BE2C (cell line): ENCODE data around the gene CPT2.

Experiments used
- DNase-seq: peaks from one replicate; pipeline ENCODE4 v3.0.0-alpha.2; 2020
- H3K27me3 ChIP-seq: fragments of 250-450 bp; sonication (Bioruptor Pico); 2 replicates; pipeline ENCODE4 v1.5.1; 2020; ENCODE audit warnings: mild to moderate bottlenecking
- H3K36me3 ChIP-seq: fragments of 250-450 bp; sonication (Bioruptor Pico); 2 replicates; pipeline ENCODE4 v1.5.1; 2020; ENCODE audit warnings: mild to moderate bottlenecking
- H3K4me1 ChIP-seq: fragments of 250-450 bp; sonication (Bioruptor Pico); 2 replicates; pipeline ENCODE4 v1.5.1; 2020
- H3K4me3 ChIP-seq: 2 replicates; pipeline ENCODE4 v1.5.1; 2011; ENCODE audit warnings: low read depth, low read length
- H3K9me3 ChIP-seq: fragments of 250-450 bp; sonication (Bioruptor Pico); 2 replicates; pipeline ENCODE4 v1.5.1; 2020
- TF ChIP-seq, protein P1 (sequence below): IDR thresholded peaks from 2 replicates; pipeline ENCODE4 v1.5.1; 2012; ENCODE audit warnings: mild to moderate bottlenecking, low read depth, low read length

The CPT2 gene

DNA sequence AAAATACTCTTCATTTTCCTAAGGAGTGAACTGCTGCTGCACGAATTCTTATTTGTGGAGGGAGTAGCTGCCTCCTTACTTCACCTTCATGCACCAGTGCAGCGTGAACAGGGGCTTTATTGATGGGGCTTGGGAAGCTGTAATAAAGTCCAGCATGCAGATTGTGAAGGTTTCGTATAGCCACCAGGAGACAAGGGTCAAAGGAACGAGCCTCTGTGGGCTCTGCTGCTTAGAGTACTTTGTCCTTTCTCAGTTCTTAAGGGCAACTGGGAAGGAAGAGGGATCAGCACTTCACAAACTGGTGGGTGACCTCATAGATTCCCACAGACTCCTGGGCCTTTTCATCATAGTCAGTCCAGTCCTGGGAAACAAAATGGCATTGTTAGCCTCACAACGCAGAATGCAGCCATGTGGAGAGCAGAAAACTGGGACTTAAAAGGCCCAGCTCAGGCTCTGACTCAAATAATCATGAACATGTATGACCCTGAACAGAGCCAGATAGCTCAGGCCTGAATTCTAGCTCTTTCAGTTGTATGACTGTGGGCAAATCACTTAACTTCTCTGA lies 17.8 kb downstream of the CPT2 start:
- Histone ChIP-seq H3K4me3 (no peak overlapping the region), H3K27me3 (no peaks in the 10 kb centered on the region), H3K36me3 (peaks cover 3% of the 10 kb centered on the region; the same call in 1 of the 2 replicates)

DNA sequence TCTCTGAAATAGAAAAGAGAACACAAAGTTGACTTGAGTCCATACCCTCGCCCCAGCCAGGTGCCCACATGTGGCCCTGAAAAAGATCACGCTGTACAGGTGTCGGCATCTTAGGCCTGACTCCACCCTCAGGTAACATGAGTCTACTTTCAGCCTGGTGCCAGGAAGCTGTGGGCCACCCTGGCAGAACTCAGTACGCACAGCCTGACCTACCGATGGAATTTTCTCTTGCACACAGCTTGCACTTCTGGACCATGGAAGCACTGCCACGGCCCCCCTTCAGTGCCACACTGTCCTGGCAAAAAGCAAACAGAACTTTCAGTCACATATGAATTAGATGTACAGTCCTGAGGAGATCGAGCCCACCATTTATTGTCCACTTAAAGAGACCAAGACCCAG lies 21.6 kb downstream of the CPT2 start:
- Histone ChIP-seq H3K4me1 (no peaks in the 10 kb centered on the region), H3K9me3 (no peaks in the 10 kb centered on the region), H3K4me3 (no peak overlapping the region), H3K36me3 (peaks cover 3% of the 10 kb centered on the region; the same call in 1 of the 2 replicates), H3K27me3 (no peaks in the 10 kb centered on the region)
- no peak for DNase-seq
- TF ChIP-seq, protein P1, sequence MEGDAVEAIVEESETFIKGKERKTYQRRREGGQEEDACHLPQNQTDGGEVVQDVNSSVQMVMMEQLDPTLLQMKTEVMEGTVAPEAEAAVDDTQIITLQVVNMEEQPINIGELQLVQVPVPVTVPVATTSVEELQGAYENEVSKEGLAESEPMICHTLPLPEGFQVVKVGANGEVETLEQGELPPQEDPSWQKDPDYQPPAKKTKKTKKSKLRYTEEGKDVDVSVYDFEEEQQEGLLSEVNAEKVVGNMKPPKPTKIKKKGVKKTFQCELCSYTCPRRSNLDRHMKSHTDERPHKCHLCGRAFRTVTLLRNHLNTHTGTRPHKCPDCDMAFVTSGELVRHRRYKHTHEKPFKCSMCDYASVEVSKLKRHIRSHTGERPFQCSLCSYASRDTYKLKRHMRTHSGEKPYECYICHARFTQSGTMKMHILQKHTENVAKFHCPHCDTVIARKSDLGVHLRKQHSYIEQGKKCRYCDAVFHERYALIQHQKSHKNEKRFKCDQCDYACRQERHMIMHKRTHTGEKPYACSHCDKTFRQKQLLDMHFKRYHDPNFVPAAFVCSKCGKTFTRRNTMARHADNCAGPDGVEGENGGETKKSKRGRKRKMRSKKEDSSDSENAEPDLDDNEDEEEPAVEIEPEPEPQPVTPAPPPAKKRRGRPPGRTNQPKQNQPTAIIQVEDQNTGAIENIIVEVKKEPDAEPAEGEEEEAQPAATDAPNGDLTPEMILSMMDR, result no peak

More for the DNA sequence above, 17.8 kb downstream of the CPT2 start:
- Histone ChIP-seq H3K4me1 (no peaks in the 10 kb centered on the region), H3K9me3 (no peaks in the 10 kb centered on the region)
- TF ChIP-seq, protein P1, result no peak
- DNase-seq, result no peak

DNA sequence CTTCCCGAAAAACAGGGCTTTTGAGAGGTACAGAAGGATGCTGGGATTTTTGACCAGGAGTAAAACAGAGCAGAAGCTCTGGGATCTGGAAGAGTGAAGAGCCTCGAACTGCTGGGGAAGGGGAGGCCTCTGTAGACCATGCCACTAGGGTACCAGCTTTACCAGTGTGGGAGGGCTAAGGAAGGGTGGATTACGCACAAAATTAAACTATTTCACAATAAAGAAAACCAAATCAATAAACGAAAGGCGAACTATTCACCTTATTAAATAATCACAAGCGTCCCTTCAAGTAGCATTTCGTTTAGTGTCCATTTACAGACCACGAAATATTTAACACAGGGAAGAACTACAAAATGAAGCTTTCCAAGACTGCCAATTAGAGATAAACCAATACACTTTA lies 23.1 kb downstream of the CPT2 start:
- H3K36me3 ChIP-seq, result no peaks in the 10 kb centered on the region
- no peaks in the 10 kb centered on the region for H3K4me1 ChIP-seq
- DNase-seq, result no peak
- no peaks in the 10 kb centered on the region for H3K27me3 ChIP-seq
- TF ChIP-seq, protein P1, result no peak
- peak overlapping the region; percentile 67 for H3K4me3 ChIP-seq
- H3K9me3 ChIP-seq, result no peaks in the 10 kb centered on the region

DNA sequence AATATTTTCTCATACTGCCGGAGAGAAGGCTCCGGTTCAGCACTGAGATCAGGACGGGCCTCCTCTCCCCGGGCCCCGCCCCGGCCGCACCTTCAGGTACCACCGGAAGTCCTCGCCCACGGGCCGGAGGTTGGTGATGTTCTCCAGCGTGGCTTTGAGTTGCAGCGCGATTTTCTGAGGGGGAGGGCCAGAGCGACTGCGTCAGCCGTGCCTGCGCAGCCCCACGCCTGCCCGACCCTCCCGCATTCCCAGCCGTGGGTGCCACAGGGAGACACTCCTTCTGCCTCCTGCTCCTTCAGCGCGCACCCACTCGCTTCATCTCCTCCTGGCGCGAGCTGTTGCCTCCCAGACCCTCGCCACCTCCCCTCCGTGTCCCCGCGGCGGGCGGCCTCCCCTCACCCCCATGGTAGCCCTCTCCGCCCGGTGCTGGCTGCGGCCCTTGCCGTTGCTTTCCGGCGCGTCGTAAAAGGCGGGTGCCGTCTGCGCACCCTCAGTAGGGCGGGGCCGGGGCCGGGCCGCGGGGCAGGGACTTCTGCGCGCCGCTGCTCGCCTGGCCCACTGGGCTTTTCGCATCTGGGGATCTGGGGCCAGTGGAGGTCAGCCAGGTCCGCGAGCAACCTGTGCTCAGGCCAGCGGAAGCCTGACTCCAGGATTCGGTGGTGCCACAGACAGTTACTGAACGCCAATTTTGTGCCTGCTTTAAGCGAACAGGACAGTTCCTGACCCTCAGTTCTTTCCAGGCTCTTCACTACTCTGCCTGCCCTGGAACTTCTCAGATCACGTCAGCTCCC lies 23.7 kb downstream of the CPT2 start, which contains the start of gene CZIB:
TSS of gene CZIB (minus strand) at position 464 of the 791 bp plus-strand sequence. CDS start at position 405, 59 bp downstream.
- DNase-seq, result peak; percentile 91
- Histone ChIP-seq H3K4me1 (no peaks in the 10 kb centered on the region), H3K4me3 (peak within 1 kb of the TSS; percentile 67), H3K27me3 (no peaks in the 10 kb centered on the region), H3K36me3 (no peaks in the 10 kb centered on the region), H3K9me3 (no peaks in the 10 kb centered on the region)
- TF ChIP-seq, protein P1, result no peak

DNA sequence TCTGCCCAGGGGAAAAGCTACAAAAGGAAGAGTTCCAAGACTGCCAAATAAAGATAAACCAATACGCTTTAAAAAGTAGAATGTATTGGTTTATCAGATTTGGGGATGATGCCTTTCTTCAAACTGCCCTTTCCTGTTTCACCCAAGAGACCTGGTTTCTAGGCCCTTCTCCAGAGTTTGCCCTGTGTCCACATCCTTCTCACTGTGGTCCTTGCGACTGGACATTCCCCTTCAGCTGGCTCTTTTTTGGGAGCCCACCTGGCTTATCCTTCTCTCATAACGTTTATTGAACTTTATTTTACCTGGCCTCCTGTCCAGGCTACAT lies 24.3 kb downstream of the CPT2 start:
- Histone ChIP-seq H3K4me3 (peak overlapping the region; percentile 67), H3K27me3 (no peaks in the 10 kb centered on the region), H3K36me3 (no peaks in the 10 kb centered on the region), H3K9me3 (no peaks in the 10 kb centered on the region), H3K4me1 (no peaks in the 10 kb centered on the region)
- DNase-seq, result no peak
- TF ChIP-seq, protein P1, result no peak

DNA sequence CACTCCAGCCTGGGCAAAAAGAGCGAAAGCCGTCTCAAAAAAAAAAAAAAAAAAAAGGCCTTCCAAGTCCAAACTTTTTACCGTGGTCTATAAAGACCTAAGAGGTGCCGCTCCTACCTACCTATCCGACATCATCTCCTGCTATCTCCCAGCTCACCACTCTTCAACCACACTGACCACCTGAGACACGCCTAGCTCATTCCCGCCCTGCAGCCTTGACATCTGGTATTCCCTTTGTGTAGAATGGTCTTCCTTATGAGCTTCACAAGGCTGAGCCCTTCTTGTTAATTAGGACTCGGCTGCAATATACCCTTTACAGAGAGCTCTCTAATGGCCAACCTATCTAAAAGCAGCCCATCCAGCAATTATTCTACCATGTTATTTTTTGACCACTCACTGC lies 41.0 kb downstream of the CPT2 start:
- Histone ChIP-seq H3K27me3 (no peaks in the 10 kb centered on the region), H3K4me1 (no peaks in the 10 kb centered on the region), H3K4me3 (peak overlapping the region; percentile 97), H3K36me3 (peaks cover 7% of the 10 kb centered on the region), H3K9me3 (no peaks in the 10 kb centered on the region)
- TF ChIP-seq, protein P1, result no peak
- DNase-seq, result no peak
